Skeletal muscle cell (primary cell): ENCODE data around the gene WRAP73.

Experiments used
- DNase-seq: peaks from one replicate; pipeline ENCODE4 v3.0.0-alpha.2; 2010; ENCODE audit warnings: low read depth
- H3K4me3 ChIP-seq: 2 replicates; pipeline ENCODE4 v1.5.1; 2011; ENCODE audit warnings: low read depth, mild to moderate bottlenecking, control low read depth, low read length, moderate library complexity

WRAP73 gene

DNA sequence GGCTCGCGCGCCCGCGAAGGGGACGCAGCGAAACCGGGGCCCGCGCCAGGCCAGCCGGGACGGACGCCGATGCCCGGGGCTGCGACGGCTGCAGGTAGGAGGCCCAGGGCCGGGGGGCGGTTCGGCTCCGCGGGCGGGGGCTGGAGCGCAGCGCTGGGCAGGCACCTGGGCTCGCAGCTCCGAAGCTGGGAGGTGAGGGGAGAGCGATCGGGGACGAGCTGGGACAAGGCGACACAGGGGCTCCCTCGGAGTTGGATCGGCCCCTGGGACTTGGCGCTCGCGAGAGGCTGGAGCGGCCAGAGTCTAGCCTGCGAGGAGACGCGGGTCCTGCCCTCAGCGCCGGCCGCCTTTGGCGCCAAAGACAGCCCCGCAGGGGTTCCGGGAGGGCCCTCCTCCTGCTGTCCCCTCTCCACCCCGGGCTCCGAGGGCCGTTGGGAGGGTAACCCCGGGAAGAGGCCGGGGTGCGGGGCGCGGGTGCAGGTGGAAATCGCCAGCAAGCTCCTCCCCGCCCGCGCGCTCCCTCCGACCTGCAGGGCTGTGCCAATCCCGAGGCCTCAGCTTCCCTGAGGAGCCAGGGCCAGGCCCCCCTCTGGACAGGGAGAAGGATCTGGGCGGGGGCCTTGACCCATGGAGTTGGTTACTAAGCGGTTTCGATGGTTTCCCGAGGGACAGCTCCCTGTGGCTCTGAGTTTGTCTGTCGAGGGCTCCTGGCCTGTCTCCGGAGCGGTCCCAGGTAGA is 2.8 kb upstream of the WRAP73 start:
- peak overlapping the region; percentile 31 for H3K4me3 ChIP-seq
- no peak for DNase-seq

DNA sequence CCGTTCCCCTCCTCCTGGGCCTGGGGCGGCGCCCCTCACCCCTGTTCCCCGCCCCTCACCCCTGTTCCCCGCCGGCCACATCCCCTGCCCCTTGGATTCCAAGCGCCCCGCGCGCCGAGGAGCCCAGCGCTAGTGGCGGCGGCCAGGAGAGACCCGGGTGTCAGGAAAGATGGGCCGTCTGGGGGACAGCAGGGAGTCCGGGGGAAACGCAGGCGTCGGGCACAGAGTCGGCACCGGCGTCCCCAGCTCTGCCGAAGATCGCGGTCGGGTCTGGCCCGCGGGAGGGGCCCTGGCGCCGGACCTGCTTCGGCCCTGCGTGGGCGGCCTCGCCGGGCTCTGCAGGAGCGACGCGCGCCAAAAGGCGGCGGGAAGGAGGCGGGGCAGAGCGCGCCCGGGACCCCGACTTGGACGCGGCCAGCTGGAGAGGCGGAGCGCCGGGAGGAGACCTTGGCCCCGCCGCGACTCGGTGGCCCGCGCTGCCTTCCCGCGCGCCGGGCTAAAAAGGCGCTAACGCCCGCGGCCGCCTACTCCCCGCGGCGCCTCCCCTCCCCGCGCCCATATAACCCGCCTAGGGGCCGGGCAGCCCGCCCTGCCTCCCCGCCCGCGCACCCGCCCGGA is 2.1 kb upstream of the WRAP73 start, which contains the start of gene TP73:
Gene TP73 (plus strand): TSS at position 587 of the 618 bp plus-strand sequence. CDS start 29,850 bp downstream, outside the sequence.
- DNase-seq, result no peak
- H3K4me3 ChIP-seq, result peak within 1 kb of the TSS; percentile 31

DNA sequence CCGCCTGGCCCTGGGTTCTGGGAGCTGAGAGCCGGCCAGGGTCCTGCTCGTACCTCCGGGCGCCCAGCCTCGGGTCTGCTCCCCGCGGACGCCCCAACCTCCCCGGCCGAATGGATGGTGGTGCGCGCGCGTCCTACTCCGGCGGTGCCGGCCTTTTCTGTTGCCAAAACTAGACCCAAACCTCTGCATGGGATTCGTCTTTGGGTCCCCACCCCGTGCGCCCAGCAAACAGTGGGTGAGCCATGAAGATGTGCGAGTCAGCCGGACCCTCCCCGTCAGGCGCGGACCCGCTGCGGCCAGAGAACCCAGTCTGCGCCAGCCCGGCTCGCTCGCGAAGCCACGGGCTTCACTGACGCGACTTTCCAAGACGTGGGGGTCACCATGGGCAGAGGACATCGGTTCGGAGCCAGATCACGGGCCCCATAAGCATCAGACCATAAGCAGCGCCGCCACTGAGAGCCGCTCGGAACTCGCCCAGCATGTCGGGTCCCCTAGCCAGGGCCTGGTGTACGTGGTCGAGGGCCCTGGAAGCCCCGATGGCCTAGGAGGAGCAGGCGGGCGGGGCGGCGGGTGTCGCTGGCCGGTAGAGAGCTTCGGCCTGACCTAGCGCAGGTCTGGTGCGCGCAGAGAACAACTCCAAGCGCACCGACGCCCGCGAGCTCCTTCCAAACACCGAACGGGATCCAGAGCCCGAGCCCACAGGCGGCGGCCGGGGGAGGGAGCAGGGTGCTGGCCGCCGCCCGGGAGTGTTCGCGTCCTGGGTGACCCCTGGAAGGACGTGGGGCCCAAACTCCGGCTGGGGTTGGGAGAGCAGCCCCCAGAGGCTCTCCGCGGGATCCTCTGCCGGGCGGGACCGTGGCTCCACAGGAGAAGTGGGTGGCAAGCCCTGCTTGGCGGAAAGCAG is 1.4 kb upstream of the WRAP73 start:
- no peak for DNase-seq
- H3K4me3 ChIP-seq, result no peak overlapping the region

DNA sequence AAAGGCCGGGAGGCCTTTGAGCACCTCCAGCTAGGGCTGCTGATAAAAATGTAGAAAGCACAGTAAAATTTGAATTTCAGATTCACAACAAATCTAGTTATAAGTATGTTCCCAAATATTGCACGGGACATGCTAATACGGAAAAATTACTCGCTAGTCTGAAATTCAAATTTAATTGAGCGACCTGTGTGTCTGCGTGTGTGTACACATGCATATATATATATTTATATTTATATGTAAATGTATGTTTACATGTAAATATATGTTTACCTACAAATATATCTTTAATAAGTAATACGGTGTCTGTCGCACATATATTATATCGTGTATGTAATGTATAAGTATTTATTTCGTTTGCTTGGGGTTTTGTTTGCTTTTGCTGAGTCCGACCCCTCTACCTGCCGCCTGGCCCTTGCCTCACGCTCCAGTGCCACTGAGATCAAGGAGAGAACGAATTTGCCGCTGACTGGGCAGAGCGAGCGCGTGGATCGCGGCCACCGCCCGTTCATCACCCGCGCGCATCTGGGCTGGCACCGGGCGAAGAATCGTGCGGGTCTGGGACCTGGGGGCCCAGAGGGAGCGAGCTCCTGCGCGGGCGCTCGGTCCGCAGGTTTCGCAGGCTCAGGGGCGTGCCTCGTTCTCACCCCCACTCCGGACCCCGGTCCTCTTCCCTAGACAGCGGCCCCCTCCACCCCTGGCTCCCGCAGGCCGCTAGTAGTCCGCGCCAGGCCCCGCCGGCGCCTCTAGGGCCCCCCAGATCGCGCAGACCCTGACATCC is 534 bp upstream of the WRAP73 start:
- no peak for DNase-seq
- H3K4me3 ChIP-seq, result peak overlapping the region; percentile 95

DNA sequence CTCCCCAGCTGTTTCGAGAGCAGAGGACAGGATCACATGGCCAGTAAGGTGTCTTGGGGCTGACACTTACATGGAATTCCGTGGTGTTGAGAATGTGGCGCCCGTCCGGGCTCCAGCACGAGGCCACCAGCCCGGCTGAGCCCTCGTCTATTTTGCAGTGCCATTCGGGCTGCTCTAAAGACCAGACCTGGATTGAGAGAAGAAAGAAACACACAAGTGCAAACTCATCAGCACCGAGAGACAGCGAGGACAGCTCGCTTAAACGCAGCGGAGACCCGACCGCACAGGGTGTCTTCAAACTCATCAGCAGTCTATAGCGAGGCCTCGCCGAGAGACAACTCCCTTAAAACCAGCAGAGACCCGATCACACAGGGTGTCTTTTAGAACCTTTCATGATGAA is 3.3 kb downstream of the WRAP73 start:
- no peak overlapping the region for H3K4me3 ChIP-seq
- no peak for DNase-seq

DNA sequence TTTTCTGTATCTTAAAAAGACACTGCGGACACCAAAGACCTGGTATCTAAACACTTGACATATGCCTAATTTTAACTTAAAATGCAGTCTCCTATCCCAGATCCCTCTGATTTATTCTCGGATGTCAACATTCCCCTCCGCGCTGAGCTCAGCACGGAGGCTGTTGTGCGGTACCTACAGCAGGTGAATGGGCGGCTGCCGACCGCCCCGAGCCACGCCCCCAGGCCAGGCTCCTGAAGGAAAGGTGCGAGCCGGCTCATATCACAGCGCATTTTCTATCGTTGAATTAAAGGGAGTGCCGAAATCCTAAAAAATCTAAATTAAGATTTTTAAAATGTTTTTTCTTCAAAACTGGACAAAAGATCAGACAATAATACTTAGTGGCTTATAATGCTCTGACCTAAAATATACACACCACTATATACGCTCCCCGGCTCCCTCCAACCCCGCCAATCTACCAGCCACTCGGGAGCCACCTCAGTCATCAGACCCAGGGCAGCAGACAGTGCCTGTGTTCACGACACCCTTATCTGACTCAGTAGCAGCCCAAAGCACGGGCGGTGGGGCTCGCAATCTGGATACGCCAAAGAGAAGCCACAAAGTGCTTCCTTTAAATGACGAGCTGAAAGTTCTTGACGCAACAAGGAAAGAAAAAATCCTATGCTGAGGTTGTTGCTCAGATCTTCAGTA is 4.1 kb downstream of the WRAP73 start:
- no peak overlapping the region for H3K4me3 ChIP-seq
- DNase-seq, result no peak

DNA sequence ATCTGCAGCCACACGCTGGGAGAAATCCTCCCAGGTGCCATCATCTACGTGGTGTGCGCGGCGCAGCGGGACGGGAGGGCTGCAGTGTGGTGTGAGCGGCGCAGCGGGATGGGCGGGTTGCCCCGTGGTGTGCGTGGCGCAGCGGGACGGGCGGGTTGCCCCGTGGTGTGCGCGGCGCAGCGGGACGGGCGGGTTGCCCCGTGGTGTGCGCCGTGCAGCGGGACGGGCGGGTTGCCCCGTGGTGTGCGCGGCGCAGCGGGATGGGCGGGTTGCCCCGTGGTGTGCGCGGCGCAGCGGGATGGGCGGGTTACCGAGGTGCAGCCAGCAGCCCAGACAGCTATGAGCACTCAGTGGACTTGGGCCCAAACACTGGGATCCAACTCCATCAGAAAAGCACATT is 4.7 kb downstream of the WRAP73 start:
- no peak overlapping the region for H3K4me3 ChIP-seq
- DNase-seq, result no peak

DNA sequence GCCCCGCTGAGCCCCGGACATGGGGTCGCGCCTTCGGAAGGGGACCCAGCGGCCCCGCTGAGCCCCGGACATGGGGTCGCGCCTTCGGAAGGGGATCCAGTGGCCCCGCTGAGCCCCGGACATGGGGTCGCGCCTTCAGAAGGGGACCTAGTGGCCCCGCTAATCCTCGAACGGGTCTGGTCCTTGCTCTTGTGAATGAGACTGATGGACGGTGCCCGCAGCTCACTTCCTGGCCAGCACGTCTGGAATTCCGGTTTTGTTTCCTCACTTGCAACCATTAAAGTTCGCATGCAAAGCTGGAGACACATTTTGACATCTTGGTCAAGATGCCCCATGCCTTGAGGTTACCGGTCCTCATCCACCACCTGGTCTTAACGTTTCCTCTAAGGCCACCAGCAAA is 5.6 kb downstream of the WRAP73 start:
- DNase-seq, result no peak
- no peak overlapping the region for H3K4me3 ChIP-seq

DNA sequence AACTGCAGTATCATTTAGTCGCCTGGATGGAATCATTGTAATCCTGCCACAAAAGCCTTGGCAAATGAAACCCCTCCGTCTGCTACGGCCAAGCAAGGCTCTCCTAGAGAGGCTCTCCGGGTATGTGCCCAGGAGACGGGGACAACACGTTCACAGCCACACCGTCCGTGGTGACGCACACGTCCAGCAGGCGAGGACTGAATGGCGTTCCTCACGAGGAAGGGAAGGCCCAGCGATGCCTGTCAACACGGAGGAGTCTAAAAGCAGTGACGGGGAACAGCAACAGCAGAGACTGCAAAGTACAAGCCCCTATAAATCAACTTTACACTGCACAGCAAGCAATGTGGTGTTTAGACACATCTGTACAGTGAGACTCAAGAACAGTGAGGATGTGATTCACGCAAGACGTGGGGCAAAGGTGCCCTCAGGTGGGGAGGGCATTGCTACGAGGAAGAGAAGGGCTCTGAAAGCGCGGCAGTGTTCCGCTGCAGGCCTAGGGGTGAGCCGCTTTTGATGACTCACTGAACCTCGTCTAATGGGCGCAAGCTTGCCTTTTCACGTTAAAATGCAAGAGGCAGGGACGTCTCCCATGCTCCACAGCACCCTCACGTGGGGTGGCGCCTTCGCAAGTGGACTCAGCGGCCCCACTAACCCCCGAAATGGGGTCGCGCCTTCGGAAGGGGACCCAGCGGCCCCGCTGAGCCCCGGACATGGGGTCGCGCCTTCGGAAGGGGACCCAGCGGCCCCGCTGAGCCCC is 6.8 kb downstream of the WRAP73 start:
- H3K4me3 ChIP-seq, result no peak overlapping the region
- DNase-seq, result no peak

DNA sequence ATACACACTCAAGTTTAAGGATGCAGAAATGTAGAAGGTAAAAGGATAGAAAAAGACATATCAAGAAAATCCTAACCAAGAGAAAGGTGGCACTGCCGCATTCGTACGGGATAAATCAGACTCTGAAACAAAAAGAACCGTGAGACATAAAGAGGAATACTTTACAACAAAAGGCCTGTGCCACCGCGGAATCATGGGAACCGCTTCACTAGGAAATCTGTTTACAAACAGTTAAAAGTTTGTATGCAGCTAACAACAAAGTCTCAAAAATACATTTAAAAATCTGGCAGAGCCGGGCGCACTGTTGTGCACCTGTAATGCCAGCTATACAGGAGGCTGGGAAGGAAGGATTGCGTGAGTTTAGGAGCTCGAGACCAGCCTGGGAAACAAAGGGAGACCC is 8.1 kb downstream of the WRAP73 start:
- no peak for DNase-seq
- H3K4me3 ChIP-seq, result no peak overlapping the region

DNA sequence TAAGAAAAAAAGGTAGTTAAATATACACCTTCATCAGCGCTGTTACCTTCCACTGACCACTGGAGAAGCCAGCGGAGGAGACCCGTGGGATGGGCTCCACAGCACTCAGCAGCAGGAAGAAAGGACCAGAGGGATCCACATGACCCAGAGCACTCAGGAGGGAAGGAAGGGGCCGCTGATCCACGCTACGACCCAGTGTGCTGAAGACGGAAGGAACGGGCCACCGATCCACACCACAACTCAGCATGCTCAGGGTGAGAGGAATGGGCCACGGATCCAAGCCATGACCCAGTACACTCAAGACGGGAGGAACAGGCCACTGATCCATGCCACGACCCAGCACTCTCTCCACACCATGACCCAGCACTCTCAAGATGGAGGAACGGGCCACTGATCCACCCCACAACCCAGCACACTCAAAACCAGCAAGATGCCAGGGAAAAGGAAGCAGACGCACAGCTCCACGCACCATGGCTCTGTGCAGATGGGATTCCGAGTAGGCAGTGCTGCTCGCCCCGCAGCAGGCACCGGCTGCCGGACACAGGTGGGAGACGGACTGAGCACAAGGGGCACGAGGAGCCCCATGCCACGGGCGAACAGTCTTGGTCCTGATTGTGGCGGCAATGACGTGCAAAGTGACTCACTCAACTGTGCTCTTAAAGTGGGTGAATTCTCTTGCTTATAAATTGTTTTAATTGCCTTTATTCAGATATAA is 8.7 kb downstream of the WRAP73 start:
- no peak for DNase-seq
- no peak overlapping the region for H3K4me3 ChIP-seq

DNA sequence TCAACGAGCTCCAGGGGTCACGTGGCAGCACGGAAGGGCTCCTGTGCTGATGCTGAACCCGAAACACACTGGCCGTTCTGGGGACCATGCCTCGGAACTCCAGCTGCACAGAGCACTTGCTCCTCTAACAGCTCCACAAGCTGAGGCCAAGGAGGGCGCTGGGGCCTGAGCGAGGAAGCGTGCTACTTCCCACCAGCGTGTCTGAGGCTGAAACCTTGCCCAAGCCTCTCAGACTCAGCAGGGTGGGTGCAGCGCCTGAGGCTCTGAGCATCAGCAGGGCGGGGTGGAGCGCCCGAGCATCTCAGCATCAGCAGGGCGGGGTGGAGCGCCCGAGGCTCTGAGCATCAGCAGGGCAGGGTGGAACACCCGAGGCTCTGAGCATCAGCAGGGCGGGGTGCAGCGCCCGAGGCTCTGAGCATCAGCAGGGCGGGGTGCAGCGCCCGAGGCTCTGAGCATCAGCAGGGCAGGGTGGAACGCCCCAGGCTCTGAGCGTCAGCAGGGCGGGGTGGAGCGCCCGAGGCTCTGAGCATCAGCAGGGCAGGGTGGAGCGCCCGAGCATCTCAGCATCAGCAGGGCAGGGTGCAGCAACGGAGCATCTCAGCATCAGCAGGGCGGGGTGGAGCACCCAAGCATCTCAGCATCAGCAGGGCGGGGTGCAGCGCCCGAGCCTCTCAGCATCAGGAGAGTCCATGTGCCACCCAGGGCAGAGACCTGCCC is 9.6 kb downstream of the WRAP73 start:
- no peak for DNase-seq
- H3K4me3 ChIP-seq, result no peak overlapping the region

DNA sequence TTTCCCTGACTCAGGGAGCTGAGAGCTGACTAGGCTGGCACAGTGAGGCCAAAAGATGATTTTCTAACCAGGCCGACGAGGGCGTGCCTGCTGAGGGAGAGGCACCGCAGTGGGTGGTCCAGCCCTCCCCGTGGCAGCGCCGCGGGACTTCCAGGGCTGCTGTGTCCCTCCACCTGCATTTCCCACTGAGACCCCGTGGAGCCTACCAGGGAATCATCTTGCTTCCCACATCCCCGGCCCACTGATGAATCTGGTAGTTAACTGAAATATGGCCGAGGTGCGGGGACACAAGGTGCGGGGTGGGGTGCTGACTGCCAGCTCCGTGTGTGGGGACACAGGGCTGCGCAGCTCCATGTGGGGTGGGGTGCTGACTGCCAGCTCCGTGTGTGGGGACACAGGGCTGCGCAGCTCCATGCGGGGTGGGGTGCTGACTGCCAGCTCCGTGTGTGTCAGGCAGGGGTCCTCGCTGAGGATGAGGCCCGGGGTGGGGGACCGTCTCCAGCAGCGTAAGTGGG is 10.4 kb downstream of the WRAP73 start:
- H3K4me3 ChIP-seq, result no peak overlapping the region
- no peak for DNase-seq

DNA sequence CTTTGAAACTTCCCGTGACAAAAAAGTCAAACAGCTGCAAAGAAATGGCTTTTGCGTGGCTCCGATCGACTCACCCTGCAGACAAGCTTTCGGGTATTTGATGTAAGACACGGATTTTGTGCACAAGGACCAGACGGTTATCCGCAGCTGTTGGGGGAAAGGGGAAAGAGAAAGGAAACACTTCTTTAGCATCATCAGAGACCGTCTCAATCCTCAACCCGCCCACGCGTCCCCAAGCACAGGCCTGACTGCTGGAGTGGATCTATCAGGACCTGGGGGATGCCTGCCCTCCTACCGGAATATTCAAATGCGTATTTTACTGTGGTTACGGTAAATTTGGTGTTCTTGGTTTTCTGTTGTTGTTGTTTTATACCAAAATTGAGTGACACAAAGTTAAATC is 11.2 kb downstream of the WRAP73 start:
- H3K4me3 ChIP-seq, result no peak overlapping the region
- DNase-seq, result no peak

DNA sequence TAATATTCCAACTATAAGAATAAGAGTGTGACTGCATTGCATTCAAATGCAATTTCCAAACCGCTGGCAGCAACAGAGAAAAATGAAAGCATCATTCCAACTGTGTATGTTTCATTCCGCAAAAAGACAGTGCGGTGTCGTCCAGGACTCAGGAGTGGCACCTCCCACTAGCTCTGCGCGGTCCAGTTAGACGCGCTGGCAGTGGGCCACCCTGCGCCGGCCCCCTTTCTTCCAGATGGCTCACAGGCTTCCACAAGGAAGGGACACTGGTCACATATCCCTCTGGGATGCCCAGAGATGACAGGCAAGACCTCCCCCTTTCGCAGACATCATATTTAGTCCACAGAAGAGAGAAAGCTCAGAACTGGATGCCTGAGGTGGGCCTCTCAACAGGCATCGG is 11.9 kb downstream of the WRAP73 start:
- no peak overlapping the region for H3K4me3 ChIP-seq
- no peak for DNase-seq

DNA sequence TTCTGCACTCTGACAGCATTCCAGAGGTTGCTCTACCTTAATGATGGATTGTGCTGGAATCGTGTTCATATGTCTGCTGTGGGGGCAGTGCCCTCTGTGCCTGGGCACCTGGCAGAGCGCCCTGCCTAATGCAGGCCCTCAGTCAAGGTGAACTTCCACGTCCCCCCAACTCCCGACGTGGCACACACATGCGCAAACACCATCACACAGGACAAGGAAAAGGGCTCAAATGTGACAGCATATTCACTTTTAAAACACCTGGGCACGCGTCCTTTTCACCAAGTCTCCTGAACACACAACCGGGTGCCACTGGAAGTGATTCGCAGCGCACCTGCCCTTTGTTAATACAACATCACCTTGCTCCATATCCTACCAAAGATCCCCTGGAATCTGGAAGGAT is 13.4 kb downstream of the WRAP73 start:
- H3K4me3 ChIP-seq, result no peak overlapping the region
- DNase-seq, result no peak

DNA sequence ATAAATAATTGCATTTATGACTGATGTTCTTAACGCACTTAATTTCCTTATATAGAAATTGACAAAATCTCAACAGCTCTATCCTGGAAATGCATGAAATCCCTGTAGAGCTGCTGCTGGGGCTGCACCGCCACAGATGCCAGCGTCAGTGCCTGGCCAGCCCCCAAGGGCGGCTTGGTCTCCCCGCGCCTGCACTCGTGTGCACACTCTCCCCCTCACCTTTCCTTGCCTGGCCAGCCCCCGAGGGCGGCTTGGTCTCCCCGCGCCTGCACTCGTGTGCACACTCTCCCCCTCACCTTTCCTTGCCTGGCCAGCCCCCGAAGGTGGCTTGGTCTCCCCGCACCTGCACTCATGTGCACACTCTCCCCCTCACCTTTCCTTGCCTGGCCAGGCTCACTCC is 13.8 kb downstream of the WRAP73 start:
- H3K4me3 ChIP-seq, result no peak overlapping the region
- DNase-seq, result no peak
